Astrocyte (in vitro differentiated cells and primary cell): ENCODE results near the gene APOC4.

Experiments used
- CTCF ChIP-seq: IDR thresholded peaks from 2 replicates; pipeline ENCODE4 v1.5.1; 2011; ENCODE audit warnings: low read depth, mild to moderate bottlenecking, inconsistent platforms, low read length, moderate library complexity; ENCODE audit not compliant: insufficient read depth
- EZH2 ChIP-seq: IDR thresholded peaks from 2 replicates; pipeline ENCODE4 v1.6.1; 2012; ENCODE audit warnings: mild to moderate bottlenecking, low read length, inconsistent platforms; ENCODE audit not compliant: insufficient read depth

GRCh38 chr19:44905437-44906160 lies 36.4 kb upstream of the APOC4 start, which contains the start of gene APOE:
- TF ChIP-seq CTCF (no peak), EZH2 (peak; percentile 42)
